WERI-Rb-1 (cell line): Measurements from ENCODE around the gene AMMECR1.
"Not testable (repeated sequence)": the region's sequence is repeated elsewhere in the genome, so short reads cannot be mapped to it uniquely, and the experiment has no call there.

Experiments used
- DNase-seq: peaks from one replicate; pipeline ENCODE4 v3.0.0-alpha.2; 2020
- H3K27ac ChIP-seq: fragments of 250-450 bp; sonication (Bioruptor Pico); 2 replicates; pipeline ENCODE4 v1.5.1; 2020; ENCODE audit warnings: mild to moderate bottlenecking, moderate library complexity
- H3K27me3 ChIP-seq: fragments of 250-450 bp; sonication (Bioruptor Pico); 2 replicates; pipeline ENCODE4 v1.5.1; 2021; ENCODE audit warnings: mild to moderate bottlenecking, low read depth, moderate library complexity; ENCODE audit not compliant: insufficient read depth, severe bottlenecking
- H3K36me3 ChIP-seq: fragments of 250-450 bp; sonication (Bioruptor Pico); 2 replicates; pipeline ENCODE4 v1.5.1; 2020; ENCODE audit warnings: mild to moderate bottlenecking, moderate library complexity
- H3K4me3 ChIP-seq: 2 replicates; pipeline ENCODE4 v1.5.1; 2011; ENCODE audit warnings: low read depth, mild to moderate bottlenecking, control low read depth, low read length
- H3K9me3 ChIP-seq: fragments of 250-450 bp; sonication (Bioruptor Pico); 2 replicates; pipeline ENCODE4 v1.5.1; 2021; ENCODE audit warnings: mild to moderate bottlenecking, moderate library complexity; ENCODE audit not compliant: severe bottlenecking
- TF ChIP-seq, protein P1 (sequence below): IDR thresholded peaks from 2 replicates; pipeline ENCODE4 v1.5.1; 2011; ENCODE audit warnings: low read depth, mild to moderate bottlenecking, control low read depth, inconsistent platforms, low read length

AMMECR1 gene

DNA sequence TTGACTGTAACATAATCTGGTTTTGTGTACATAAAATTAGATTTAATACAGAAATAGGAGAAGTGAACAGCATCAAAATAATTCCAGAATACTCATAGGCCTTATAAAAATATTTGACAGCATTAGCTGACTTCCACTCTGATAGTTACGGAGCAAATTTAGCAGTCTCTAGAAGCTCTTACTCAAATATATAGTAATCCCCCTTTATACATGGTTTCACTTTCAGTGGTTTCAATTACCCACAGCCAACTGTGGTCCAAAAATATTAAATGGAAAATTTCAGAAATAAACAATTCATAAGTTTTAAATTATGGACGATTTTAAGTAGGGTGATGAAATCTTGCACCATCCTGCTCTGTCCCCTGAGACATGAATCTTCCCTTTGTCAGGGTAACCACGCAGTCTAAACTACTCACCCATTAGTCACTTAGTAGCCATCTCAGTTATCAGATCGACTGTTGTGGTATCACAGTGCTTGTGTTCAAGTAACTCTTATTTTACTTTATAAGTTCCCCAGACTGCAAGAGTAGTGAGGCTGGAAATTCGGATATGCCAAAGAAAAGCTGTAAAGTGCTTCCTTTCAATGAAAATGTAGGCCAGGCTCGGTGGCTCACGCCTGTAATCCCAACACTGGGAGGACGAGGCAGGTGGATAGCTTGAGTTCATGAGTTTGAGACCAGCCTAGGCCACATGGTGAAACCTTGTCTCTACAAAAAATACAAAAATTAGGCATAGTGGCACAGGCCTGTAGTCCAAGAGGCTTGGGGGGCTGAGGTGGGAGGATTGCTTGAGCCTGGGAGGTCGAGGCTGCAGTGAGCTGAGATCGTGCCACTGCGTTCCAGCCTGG lies 23.5 kb upstream of the AMMECR1 start:
- no peak for DNase-seq
- H3K4me3 ChIP-seq = no peak overlapping the region

DNA sequence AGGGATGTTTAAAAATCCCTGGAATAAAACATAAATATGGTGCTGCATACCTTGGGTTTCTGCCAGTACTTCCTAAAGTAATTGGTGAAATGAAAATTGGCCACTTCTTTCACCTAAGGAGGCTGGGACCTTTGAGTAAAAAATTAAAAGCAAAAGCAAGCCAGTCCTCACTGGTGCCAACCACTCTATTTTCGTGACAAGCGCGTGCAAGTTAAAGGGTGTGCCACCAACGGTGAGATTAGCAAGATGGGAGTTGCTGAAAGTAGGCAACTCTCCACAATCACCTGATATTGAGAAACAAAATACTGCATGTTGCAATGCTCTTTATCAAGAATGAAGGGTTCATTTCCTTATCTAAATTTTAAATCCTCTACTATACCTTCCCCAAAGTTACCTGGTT lies 21.1 kb upstream of the AMMECR1 start:
- DNase-seq = no peak
- H3K4me3 ChIP-seq = no peak overlapping the region
- TF ChIP-seq, protein P1, sequence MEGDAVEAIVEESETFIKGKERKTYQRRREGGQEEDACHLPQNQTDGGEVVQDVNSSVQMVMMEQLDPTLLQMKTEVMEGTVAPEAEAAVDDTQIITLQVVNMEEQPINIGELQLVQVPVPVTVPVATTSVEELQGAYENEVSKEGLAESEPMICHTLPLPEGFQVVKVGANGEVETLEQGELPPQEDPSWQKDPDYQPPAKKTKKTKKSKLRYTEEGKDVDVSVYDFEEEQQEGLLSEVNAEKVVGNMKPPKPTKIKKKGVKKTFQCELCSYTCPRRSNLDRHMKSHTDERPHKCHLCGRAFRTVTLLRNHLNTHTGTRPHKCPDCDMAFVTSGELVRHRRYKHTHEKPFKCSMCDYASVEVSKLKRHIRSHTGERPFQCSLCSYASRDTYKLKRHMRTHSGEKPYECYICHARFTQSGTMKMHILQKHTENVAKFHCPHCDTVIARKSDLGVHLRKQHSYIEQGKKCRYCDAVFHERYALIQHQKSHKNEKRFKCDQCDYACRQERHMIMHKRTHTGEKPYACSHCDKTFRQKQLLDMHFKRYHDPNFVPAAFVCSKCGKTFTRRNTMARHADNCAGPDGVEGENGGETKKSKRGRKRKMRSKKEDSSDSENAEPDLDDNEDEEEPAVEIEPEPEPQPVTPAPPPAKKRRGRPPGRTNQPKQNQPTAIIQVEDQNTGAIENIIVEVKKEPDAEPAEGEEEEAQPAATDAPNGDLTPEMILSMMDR = no peak
- no peaks in the 10 kb centered on the region for H3K36me3 ChIP-seq
- no peaks in the 10 kb centered on the region for H3K9me3 ChIP-seq
- no peak overlapping the region for H3K27ac ChIP-seq
- peaks cover 29% of the 10 kb centered on the region for H3K27me3 ChIP-seq

More for the DNA sequence above, 23.5 kb upstream of the AMMECR1 start:
- Histone ChIP-seq H3K27me3 (peaks cover 32% of the 10 kb centered on the region), H3K36me3 (no peaks in the 10 kb centered on the region), H3K27ac (no peak overlapping the region), H3K9me3 (no peaks in the 10 kb centered on the region)
- TF ChIP-seq, protein P1 = no peak

DNA sequence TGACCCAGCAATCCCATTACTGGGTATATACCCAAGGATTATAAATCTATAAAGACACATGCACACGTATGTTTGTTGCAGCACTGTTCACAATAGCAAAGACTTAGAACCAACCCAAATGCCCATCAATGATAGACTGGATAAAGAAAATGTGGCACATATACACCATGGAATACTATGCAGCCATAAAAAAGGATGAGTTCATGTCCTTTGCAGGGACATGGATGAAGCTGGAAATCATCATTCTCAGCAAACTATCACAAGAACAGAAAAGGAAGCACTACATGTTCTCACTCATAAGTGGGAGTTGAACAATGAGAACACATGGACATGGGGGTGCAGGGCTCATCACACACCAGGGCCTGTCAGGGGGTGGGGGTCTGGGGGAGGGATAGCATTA lies 15.6 kb upstream of the AMMECR1 start:
- H3K9me3 ChIP-seq, H3K27ac ChIP-seq, H3K4me3 ChIP-seq, H3K36me3 ChIP-seq, DNase-seq: not testable (repeated sequence)
- peaks cover 11% of the 10 kb centered on the region for H3K27me3 ChIP-seq

DNA sequence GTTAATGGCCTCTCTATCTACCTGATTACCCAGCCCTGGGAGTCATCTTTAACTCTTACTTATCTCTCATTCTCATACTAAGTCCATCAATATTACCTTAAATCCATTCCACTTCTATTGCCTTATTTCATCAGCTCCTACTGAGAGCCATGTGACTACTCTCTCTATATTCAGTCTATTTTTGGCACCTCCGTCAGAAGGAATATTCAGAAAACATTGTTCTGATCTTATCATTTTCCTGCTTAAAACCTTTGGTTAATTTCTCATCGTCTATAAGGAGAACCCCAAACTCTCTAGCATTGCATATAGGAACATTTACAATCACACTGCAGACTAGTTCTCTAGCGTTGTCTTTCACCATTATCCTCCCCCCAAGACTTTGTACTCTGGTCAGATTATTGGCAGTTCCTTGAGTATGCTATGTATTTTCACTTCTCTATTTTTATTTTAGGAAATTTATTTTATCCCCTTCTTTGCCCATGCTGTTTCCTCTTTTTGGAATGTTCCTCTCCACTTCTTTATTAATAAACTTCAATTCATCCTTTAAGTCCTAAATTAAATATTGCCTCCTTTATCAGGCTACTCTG lies 13.7 kb upstream of the AMMECR1 start:
- TF ChIP-seq, protein P1 = no peak
- Histone ChIP-seq H3K27ac (no peak overlapping the region), H3K4me3 (no peak overlapping the region), H3K36me3 (no peaks in the 10 kb centered on the region), H3K27me3 (peaks cover 9% of the 10 kb centered on the region), H3K9me3 (no peaks in the 10 kb centered on the region)
- no peak for DNase-seq

- not testable (repeated sequence) for H3K27ac ChIP-seq, H3K9me3 ChIP-seq, H3K36me3 ChIP-seq, H3K4me3 ChIP-seq, DNase-seq
- peaks cover 18% of the 10 kb centered on the region for H3K27me3 ChIP-seq
Observed at GRCh38 chrX:110328613-110329012, 10.7 kb upstream of the AMMECR1 start.

DNA sequence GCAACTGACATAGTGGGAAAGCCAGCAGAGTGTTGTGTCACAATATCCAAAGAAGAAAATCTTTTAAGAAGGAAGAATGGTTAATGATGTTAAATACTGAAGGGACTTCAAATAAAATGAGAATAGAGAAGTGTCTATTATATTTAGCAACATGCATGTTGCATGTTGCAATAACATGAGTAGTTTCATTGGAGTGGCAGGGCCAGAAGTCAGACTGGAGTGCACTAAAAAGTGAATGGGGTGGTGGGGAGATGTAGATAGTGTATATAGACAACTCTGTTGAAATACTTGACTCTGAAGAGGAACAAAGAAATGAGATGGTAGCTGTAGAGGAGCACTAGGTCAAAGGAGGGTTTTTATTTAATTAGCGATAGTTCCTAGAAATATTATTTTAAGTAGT lies 9.5 kb upstream of the AMMECR1 start:
- Histone ChIP-seq H3K9me3 (no peaks in the 10 kb centered on the region), H3K27me3 (peaks cover 20% of the 10 kb centered on the region), H3K4me3 (no peak overlapping the region), H3K27ac (no peak overlapping the region), H3K36me3 (no peaks in the 10 kb centered on the region)
- TF ChIP-seq, protein P1 = no peak
- no peak for DNase-seq
